ENCODE data around the gene VRK3. TPM values are rescaled to one million over a fixed set of nuclear protein-coding genes. Genes with fewer than 3 reads are reported as not detected.

The VRK3 gene
- total RNA-seq, 1 experiment from 2014 or later, result 33.4 TPM

DNA sequence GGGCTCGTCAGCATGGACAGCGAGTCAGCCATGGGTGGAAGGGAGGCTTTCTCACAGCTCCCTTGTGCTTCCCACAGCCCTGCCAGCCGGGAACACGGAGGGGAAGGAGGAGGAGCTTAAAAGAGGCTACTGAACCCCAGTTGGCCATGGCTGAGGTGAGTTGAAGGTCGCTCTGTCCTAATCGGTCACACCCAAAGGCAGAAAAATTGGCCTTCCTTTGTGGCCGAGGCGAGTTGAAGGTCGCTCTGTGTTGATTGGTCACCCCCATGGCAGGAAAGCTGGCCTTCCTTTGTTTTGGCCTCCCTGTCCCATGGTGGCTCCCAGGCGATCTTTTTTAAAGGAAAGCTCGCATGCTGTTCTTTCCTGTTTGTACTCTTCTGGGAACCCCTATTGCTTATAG, 5.8 kb upstream of the VRK3 start:
- TF ChIP-seq, protein P1, sequence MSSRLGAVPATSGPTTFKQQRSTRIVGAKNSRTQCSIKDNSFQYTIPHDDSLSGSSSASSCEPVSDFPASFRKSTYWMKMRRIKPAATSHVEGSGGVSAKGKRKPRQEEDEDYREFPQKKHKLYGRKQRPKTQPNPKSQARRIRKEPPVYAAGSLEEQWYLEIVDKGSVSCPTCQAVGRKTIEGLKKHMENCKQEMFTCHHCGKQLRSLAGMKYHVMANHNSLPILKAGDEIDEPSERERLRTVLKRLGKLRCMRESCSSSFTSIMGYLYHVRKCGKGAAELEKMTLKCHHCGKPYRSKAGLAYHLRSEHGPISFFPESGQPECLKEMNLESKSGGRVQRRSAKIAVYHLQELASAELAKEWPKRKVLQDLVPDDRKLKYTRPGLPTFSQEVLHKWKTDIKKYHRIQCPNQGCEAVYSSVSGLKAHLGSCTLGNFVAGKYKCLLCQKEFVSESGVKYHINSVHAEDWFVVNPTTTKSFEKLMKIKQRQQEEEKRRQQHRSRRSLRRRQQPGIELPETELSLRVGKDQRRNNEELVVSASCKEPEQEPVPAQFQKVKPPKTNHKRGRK (CRISPR knock-in tag; IDR thresholded peaks at IDR 0.05; ENCODE audit: borderline replicate concordance), result no peak
- TF ChIP-seq, protein P2, sequence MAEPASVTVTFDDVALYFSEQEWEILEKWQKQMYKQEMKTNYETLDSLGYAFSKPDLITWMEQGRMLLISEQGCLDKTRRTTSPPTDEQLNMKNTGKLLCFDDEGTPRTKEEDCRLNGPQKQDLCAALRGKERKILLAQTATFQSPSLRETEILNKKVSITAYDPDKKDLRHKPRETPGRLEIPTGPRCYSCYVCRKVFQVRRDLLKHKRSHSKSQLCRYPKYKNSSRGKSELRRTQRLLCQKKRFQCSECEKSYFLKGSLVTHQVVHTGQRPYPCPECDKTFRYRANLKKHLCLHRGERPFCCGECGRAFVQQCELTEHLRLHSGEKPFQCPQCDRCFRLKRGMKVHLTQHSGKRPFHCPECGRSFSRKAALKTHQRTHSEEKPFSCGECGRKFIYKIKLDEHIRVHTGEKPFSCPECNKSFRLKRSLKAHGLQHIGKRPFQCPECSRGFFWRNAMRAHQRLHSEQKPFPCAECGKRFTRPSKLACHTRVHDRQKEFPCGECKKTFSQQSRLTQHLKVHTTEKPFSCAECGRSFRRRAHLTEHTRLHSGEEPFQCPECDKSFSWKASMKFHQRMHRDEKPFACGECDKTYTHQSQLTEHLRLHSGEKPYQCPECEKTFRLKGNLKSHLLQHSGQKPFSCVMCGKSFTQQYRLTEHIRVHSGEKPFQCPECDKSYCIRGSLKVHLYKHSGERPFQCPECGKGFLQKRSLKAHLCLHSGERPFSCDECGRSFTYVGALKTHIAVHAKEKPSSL (CRISPR knock-in tag; conservative IDR thresholded peaks at IDR 0.05), result no peak
- no peak for TF ChIP-seq ZNF317 (CRISPR knock-in tag; IDR thresholded peaks at IDR 0.05; ENCODE audit: borderline replicate concordance, low read depth)
- no peak for TF ChIP-seq ZBTB21 (CRISPR knock-in tag; IDR thresholded peaks at IDR 0.05; ENCODE audit: borderline replicate concordance)
- TF ChIP-seq FOXK1 (CRISPR knock-in tag; IDR thresholded peaks at IDR 0.05), result no peak
- no peak for TF ChIP-seq ZNF219 (CRISPR knock-in tag; IDR thresholded peaks at IDR 0.05; ENCODE audit: borderline replicate concordance)
- TF ChIP-seq, protein P3, sequence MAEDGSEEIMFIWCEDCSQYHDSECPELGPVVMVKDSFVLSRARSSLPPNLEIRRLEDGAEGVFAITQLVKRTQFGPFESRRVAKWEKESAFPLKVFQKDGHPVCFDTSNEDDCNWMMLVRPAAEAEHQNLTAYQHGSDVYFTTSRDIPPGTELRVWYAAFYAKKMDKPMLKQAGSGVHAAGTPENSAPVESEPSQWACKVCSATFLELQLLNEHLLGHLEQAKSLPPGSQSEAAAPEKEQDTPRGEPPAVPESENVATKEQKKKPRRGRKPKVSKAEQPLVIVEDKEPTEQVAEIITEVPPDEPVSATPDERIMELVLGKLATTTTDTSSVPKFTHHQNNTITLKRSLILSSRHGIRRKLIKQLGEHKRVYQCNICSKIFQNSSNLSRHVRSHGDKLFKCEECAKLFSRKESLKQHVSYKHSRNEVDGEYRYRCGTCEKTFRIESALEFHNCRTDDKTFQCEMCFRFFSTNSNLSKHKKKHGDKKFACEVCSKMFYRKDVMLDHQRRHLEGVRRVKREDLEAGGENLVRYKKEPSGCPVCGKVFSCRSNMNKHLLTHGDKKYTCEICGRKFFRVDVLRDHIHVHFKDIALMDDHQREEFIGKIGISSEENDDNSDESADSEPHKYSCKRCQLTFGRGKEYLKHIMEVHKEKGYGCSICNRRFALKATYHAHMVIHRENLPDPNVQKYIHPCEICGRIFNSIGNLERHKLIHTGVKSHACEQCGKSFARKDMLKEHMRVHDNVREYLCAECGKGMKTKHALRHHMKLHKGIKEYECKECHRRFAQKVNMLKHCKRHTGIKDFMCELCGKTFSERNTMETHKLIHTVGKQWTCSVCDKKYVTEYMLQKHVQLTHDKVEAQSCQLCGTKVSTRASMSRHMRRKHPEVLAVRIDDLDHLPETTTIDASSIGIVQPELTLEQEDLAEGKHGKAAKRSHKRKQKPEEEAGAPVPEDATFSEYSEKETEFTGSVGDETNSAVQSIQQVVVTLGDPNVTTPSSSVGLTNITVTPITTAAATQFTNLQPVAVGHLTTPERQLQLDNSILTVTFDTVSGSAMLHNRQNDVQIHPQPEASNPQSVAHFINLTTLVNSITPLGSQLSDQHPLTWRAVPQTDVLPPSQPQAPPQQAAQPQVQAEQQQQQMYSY (CRISPR knock-in tag; IDR thresholded peaks at IDR 0.05), result no peak
- TF ChIP-seq ZNF671 (CRISPR knock-in tag; IDR thresholded peaks at IDR 0.05), result no peak
- ChIA-PET POLR2A (no interaction called here), CTCF (interaction anchor here (2.9 kb wide), 1 partner anchor 22 kb away, joined by 9 read pairs; no protein-coding TSS in a partner anchor)
- H3K36me3 Mint-ChIP-seq, result peaks cover 57% of the 10 kb centered on the region
- no peaks in the 10 kb centered on the region; the same call in 1 of the 2 replicates for H3K27me3 Mint-ChIP-seq (ENCODE audit: low read depth)
- no peak for DNase-seq (ENCODE audit: low spot score)
- ATAC-seq, result no peak
- H3K4me3 Mint-ChIP-seq, result no peak overlapping the region
- no peak overlapping the region for H3K27ac Mint-ChIP-seq
- no peaks in the 10 kb centered on the region for H3K9me3 Mint-ChIP-seq
- H3K4me1 Mint-ChIP-seq, result peaks cover 12% of the 10 kb centered on the region

DNA sequence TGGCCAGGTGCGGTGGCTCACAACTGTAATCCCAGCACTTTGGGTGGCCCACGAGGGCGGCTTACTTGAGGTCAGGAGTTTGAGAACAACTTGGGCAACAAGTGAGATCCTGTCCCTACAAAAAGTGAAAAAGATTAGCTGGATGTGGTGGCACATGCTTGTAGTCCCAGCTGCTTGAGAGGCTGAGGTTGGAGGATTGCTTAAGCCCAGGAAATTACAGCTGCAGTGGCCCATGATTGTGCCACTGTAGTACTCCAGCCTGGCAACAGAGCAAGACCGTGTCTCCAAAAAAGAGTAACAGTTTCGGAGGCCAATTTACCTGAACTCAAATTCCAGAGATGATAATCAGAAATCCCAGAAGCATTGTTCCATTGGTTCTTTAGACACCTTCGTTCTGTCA, 5.1 kb upstream of the VRK3 start:
- ChIA-PET CTCF (interaction anchor here (2.9 kb wide), 1 partner anchor 22 kb away, joined by 9 read pairs; no protein-coding TSS in a partner anchor), POLR2A (no interaction called here)
- Mint-ChIP-seq H3K27ac (no peak overlapping the region), H3K27me3 (ENCODE audit: low read depth) (peaks cover 2% of the 10 kb centered on the region; the same call in 1 of the 2 replicates), H3K36me3 (peaks cover 51% of the 10 kb centered on the region), H3K4me3 (no peak overlapping the region), H3K4me1 (peaks cover 14% of the 10 kb centered on the region), H3K9me3 (no peaks in the 10 kb centered on the region)
- no peak for ATAC-seq
- DNase-seq (ENCODE audit: low spot score), result no peak
- TF ChIP-seq ZNF671 (CRISPR knock-in tag; IDR thresholded peaks at IDR 0.05) (no peak), GRHL2 (CRISPR knock-in tag; IDR thresholded peaks at IDR 0.05; ENCODE audit: insufficient replicate concordance, severe bottlenecking) (no peak), SOX15 (CRISPR knock-in tag; IDR thresholded peaks at IDR 0.05) (no peak), OVOL2 (CRISPR knock-in tag; IDR thresholded peaks at IDR 0.05; ENCODE audit: borderline replicate concordance) (no peak), ZNF138 (CRISPR knock-in tag; conservative IDR thresholded peaks at IDR 0.05) (no peak), NR2C2 (CRISPR knock-in tag; IDR thresholded peaks at IDR 0.05) (no peak), RORB (CRISPR knock-in tag; IDR thresholded peaks at IDR 0.05) (no peak), TEAD4 (CRISPR knock-in tag; IDR thresholded peaks at IDR 0.05) (no peak), KAT7 (CRISPR knock-in tag; IDR thresholded peaks at IDR 0.05; ENCODE audit: borderline replicate concordance) (no peak), ZBTB21 (CRISPR knock-in tag; IDR thresholded peaks at IDR 0.05; ENCODE audit: borderline replicate concordance) (no peak)
- TF ChIP-seq, protein P4, sequence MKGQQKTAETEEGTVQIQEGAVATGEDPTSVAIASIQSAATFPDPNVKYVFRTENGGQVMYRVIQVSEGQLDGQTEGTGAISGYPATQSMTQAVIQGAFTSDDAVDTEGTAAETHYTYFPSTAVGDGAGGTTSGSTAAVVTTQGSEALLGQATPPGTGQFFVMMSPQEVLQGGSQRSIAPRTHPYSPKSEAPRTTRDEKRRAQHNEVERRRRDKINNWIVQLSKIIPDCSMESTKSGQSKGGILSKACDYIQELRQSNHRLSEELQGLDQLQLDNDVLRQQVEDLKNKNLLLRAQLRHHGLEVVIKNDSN (CRISPR knock-in tag; IDR thresholded peaks at IDR 0.05), result no peak

All from WTC11 (cell line).